Esophagus muscularis mucosa (tissue), 4 donors: Measurements from ENCODE around the gene DES.

Experiments used
- CTCF ChIP-seq, 3 experiments: fragments of 200-600 bp in 2 of 3; fragments of 450-650 bp in 1 of 3; sonication (generic) in 2 of 3; IDR thresholded peaks; one replicate each; pipeline ENCODE4 v1.5.1; 2017 to 2019; ENCODE audit warnings: antibody characterized with exemption in 3 of 3, mild to moderate bottlenecking in 2 of 3, moderate library complexity in 1 of 3
- EP300 ChIP-seq: sonication (generic); formaldehyde crosslinking; IDR thresholded peaks from one replicate; pipeline ENCODE4 v1.6.1; 2017; ENCODE audit warnings: antibody characterized with exemption
- POLR2A ChIP-seq: fragments of 450-650 bp; IDR thresholded peaks from one replicate; pipeline ENCODE4 v1.6.1; 2017; ENCODE audit warnings: antibody characterized with exemption, moderate library complexity, mild to moderate bottlenecking, low read depth

GRCh38 chr2:219405958-219406860 is 12.0 kb upstream of the DES start:
- TF ChIP-seq CTCF (IDR thresholded peaks at IDR 0.05) (no peak), POLR2A (no peak), EP300 (no peak)
